K562 (cell line): ENCODE data around the gene CXorf65. TPM values are rescaled to one million over a fixed set of nuclear protein-coding genes. Genes with fewer than 3 reads are reported as not detected.
A peak's percentile ranks its signal among the peaks of the same experiment; 100 is the strongest.

Experiments
- AFF1 ChIP-seq, 2 experiments: fragments of 450-650 bp; IDR thresholded peaks; 2 replicates each; pipeline ENCODE4 v1.6.1; 2018; ENCODE audit warnings: mild to moderate bottlenecking in 2 of 2, low read depth in 1 of 2; ENCODE audit not compliant: partially characterized antibody in 2 of 2
- ATF7 ChIP-seq: fragments of 450-650 bp; IDR thresholded peaks from 2 replicates; pipeline ENCODE4 v1.7.1; 2014; ENCODE audit warnings: mild to moderate bottlenecking, moderate library complexity
- CBX8 ChIP-seq: fragments of 200-600 bp; sonication (generic); IDR thresholded peaks from 2 replicates; pipeline ENCODE4 v1.6.1; 2012; ENCODE audit warnings: borderline replicate concordance, mixed run types, low read depth, mild to moderate bottlenecking, moderate library complexity, mixed read lengths, low read length, control low read depth, inconsistent platforms; ENCODE audit not compliant: poor library complexity, severe bottlenecking; ENCODE audit errors: extremely low read depth
- CEBPG ChIP-seq, 3 experiments: fragments of 200-800 bp in 1 of 3; sonication (Bioruptor generic) in 1 of 3; sonication (generic) in 1 of 3; formaldehyde crosslinking in 1 of 3; IDR thresholded peaks in 2 of 3; conservative IDR thresholded peaks in 1 of 3; 2 replicates each; pipeline versions ENCODE4 v1.6.1 to v1.8.0; 2016 to 2022; ENCODE audit warnings: missing compliant biosample characterization in 2 of 3, missing genetic modification characterization in 2 of 3, mild to moderate bottlenecking in 1 of 3, missing genetic modification reagents in 1 of 3
- CHCHD3 ChIP-seq: fragments of 250-450 bp; sonication (Bioruptor Pico); IDR thresholded peaks from 2 replicates; pipeline ENCODE4 v2.1.2; 2022; ENCODE audit warnings: mild to moderate bottlenecking
- ELF4 ChIP-seq: fragments of 450-650 bp; formaldehyde crosslinking; IDR thresholded peaks from 2 replicates; pipeline ENCODE4 v1.4.0; 2022; ENCODE audit warnings: missing genetic modification characterization
- GTF3C2 ChIP-seq: IDR thresholded peaks from 3 replicates; pipeline ENCODE4 v1.6.1; 2011; ENCODE audit warnings: borderline replicate concordance, mild to moderate bottlenecking, moderate library complexity; ENCODE audit not compliant: insufficient read length; ENCODE audit errors: extremely low read depth
- JUNB ChIP-seq: fragments of 450-650 bp; formaldehyde crosslinking; conservative IDR thresholded peaks from 2 replicates; pipeline ENCODE4 v1.4.0; 2020; ENCODE audit warnings: mild to moderate bottlenecking
- KLF16 ChIP-seq: IDR thresholded peaks from 2 replicates; pipeline ENCODE4 v1.6.1; 2016; ENCODE audit warnings: antibody characterized with exemption
- MTA1 ChIP-seq: fragments of 450-650 bp; IDR thresholded peaks from 2 replicates; pipeline ENCODE4 v1.6.1; 2017; ENCODE audit warnings: borderline replicate concordance
- RBBP5 ChIP-seq: fragments of 200-600 bp; sonication (generic); IDR thresholded peaks from 2 replicates; pipeline ENCODE4 v1.6.1; 2012; ENCODE audit warnings: borderline replicate concordance, mild to moderate bottlenecking, low read length, control low read depth, inconsistent platforms; ENCODE audit not compliant: insufficient read depth, poor library complexity, severe bottlenecking
- RFX7 ChIP-seq: fragments of 250-450 bp; sonication (Bioruptor Pico); IDR thresholded peaks from 2 replicates; pipeline ENCODE4 v1.5.1; 2021; ENCODE audit warnings: mild to moderate bottlenecking
- SMARCE1 ChIP-seq: fragments of 450-650 bp; IDR thresholded peaks from 2 replicates; pipeline ENCODE4 v1.7.1; 2016; ENCODE audit warnings: mild to moderate bottlenecking
- SNAPC5 ChIP-seq: fragments of 250-450 bp; sonication (Bioruptor Pico); IDR thresholded peaks from 2 replicates; pipeline ENCODE4 v1.8.0; 2021; ENCODE audit warnings: moderate library complexity, mild to moderate bottlenecking, inconsistent platforms
- SP2 ChIP-seq: IDR thresholded peaks from 2 replicates; pipeline ENCODE4 v1.6.1; 2011; ENCODE audit warnings: mild to moderate bottlenecking, low read depth, low read length, moderate library complexity; ENCODE audit not compliant: poor library complexity, severe bottlenecking; ENCODE audit errors: extremely low read depth
- TBP ChIP-seq: optimal IDR thresholded peaks from 2 replicates; pipeline ENCODE3; 2011; ENCODE audit warnings: low read depth, low read length, improper control_type of control experiment
- TFAM ChIP-seq: fragments of 250-450 bp; sonication (Bioruptor Pico); conservative IDR thresholded peaks from 2 replicates; pipeline ENCODE4 v1.5.0; 2021; ENCODE audit warnings: mild to moderate bottlenecking, moderate library complexity
- ZBTB5 ChIP-seq: fragments of 450-650 bp; IDR thresholded peaks from 2 replicates; pipeline ENCODE4 v1.6.1; 2017; ENCODE audit warnings: antibody characterized with exemption
- ZC3H8 ChIP-seq: fragments of 450-650 bp; IDR thresholded peaks from 2 replicates; pipeline ENCODE4 v1.6.1; 2017
- ZNF263 ChIP-seq: sonication (generic); formaldehyde crosslinking; IDR thresholded peaks from 2 replicates; pipeline ENCODE4 v1.8.0; 2022; ENCODE audit warnings: mild to moderate bottlenecking, missing genetic modification reagents, borderline replicate concordance
- polyA plus RNA-seq, 8 experiments: library from polyadenylated mRNA; depleted of rRNA in 4 of 8; stranded (reverse) in 5 of 8; unstranded in 3 of 8; fragments of >200 nt; fragmentation: Nextera tagmentation in 2 of 8; fragmentation: Illumina TruSeq in 1 of 8; extraction: Ambion mirVana in 2 of 8; extraction: Trizol in 1 of 8; gene quantifications; 2 replicates each; pipeline versions ENCODE4 v1.2.1 to v1.2.3, GENCODE V29; 2011 to 2014; ENCODE audit warnings: inconsistent platforms in 1 of 8, missing spikeins in 1 of 8
- total RNA-seq, 7 experiments: library from RNA; depleted of rRNA in 6 of 7; stranded (reverse); fragments of >200 nt in 6 of 7; fragmentation: Illumina TruSeq in 2 of 7; extraction: Trizol in 2 of 7; gene quantifications; 2 replicates each; pipeline versions ENCODE4 v1.2.1 to v1.2.3, GENCODE V29; 2011 to 2021; ENCODE audit warnings: low replicate concordance in 1 of 7

The CXorf65 gene
- total and polyA plus RNA-seq, 9 of the 15 experiments (the other 6 are each of a cell fraction or from before 2014, with no cell fraction given): 1.4 to 8.4 (median 2.9) TPM

- TF ChIP-seq ZBTB5 (no peak), RFX7 (CRISPR knock-in tag) (no peak), SNAPC5 (no peak), ZC3H8 (no peak), TBP (peak; percentile 30), ELF4 (CRISPR knock-in tag) (no peak), AFF1 (IDR thresholded peaks at IDR 0.05; ENCODE audit: low read depth in 1 of 2, partially characterized antibody in 2 of 2) (peak in 1 of 2 experiments; percentile 45), GTF3C2 (no peak), RBBP5 (peak; percentile 18), KLF16 (no peak), CBX8 (no peak), SMARCE1 (peak; percentile 78), JUNB (CRISPR knock-in tag) (no peak), ATF7 (no peak), SP2 (no peak), CEBPG (CRISPR knock-in tag; IDR thresholded peaks at IDR 0.05) (no peak), CEBPG (tag; conservative IDR thresholded peaks at IDR 0.05 in 1 of 2, IDR thresholded peaks at IDR 0.05 in 1 of 2) (no peak), ZNF263 (CRISPR knock-in tag) (no peak), TFAM (no peak), CHCHD3 (no peak), MTA1 (0 out of 2 replicates have a peak, but pooled peaks have one; percentile 27)
Measured at GRCh38 chrX:71067712-71068043, 38.9 kb downstream of the CXorf65 start (continued).
